ENCODE results near the gene OAS3.

OAS3 gene

DNA sequence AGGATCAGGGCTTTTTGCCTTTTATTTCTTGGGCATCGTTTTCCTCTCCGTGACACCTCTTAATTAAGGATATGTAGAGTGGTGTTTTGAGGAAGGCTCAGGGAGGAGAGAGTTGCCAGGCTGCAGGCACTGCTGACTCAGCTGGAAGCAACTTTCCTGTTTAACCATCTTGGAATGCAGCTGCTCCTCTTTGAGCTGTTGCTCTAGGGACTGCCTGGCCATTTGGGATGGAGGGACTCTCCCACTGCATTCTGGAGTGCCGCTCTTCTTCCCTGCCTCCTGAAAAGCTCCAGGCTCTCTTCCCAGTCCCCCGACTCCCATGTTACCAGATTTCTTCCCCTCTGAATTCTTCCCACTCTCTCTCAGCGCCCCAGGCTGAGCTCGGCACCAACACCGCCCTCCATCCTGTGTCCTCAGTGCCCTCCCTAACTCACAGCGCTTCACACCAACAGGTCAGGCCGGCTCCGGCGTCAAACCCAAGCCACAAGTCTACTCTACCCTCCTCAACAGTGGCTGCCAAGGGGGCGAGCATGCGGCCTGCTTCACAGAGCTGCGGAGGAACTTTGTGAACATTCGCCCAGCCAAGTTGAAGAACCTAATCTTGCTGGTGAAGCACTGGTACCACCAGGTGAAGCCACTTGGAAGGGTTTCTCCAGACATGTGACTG, 5.9 kb downstream of the OAS3 start:
- TF ChIP-seq CTCF (IDR thresholded peaks at IDR 0.05; ENCODE audit: insufficient read depth, low read length, poor library complexity, severe bottlenecking) = no peak
- H3K36me3 ChIP-seq (ENCODE audit: control insufficient read depth, insufficient read depth, low read length) = peaks cover 8% of the 10 kb centered on the region
- no peaks in the 10 kb centered on the region for H3K27me3 ChIP-seq (replicated peaks; ENCODE audit: control insufficient read depth, insufficient read depth, low read length)
- DNase-seq (ENCODE audit: extremely low read depth, insufficient read length) = no peak
- H3K4me3 ChIP-seq (replicated peaks; ENCODE audit: low read depth, low read length) = no peak overlapping the region

DNA sequence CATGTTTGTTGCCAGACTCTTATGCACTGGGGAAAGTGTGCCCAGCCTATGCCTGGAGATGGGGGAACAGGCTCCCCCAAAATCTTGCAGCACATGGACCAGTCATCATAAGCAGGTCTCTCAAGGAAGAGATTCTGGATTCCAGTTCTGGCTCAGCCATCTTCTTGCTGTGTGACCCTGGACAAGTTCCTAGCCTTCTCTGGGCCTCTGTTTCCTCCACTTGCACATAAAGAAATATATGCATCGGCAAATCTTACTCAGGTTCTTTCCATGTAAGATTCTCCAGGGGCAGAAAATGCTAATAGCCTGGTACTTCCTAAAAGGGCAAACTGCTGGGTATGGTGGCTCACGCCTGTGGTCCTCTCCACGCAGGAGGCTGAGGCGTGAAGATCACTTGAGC, 7.2 kb downstream of the OAS3 start:
- no peaks in the 10 kb centered on the region for H3K27me3 ChIP-seq (replicated peaks; ENCODE audit: control insufficient read depth, insufficient read depth, low read length)
- no peak for DNase-seq (ENCODE audit: extremely low read depth, insufficient read length)
- peaks cover 8% of the 10 kb centered on the region for H3K36me3 ChIP-seq (ENCODE audit: control insufficient read depth, insufficient read depth, low read length)
- no peak for TF ChIP-seq CTCF (IDR thresholded peaks at IDR 0.05; ENCODE audit: insufficient read depth, low read length, poor library complexity, severe bottlenecking)
- no peak overlapping the region for H3K4me3 ChIP-seq (replicated peaks; ENCODE audit: low read depth, low read length)

DNA sequence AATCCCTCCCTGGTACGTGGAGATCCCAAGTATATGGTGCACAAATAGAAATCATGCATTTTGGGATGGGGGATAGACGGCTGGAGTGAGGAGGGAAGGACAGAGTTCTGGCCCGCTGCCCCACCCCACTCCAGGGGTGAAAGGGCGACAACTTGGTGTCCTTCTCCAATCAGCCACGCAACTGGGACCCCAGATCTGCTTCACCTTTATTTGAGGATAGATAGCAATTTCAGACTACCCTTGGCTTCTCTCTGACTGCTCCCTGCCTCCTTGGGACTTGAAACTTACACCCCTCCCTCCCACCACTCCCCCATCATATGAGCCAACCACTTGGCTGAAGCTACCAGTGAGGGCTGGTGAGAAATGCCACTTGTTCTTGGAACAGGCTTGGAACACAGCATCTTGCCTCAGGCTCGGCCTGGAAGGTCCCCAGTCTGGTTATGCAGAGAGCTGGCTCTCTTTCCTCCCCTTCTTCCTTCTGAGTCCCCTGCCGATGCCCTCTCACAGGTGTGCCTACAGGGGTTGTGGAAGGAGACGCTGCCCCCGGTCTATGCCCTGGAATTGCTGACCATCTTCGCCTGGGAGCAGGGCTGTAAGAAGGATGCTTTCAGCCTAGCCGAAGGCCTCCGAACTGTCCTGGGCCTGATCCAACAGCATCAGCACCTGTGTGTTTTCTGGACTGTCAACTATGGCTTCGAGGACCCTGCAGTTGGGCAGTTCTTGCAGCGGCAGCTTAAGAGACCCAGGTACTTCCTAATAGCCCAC, 8.1 kb downstream of the OAS3 start:
- Histone ChIP-seq H3K36me3 (ENCODE audit: control insufficient read depth, insufficient read depth, low read length) (peaks cover 9% of the 10 kb centered on the region), H3K4me3 (replicated peaks; ENCODE audit: low read depth, low read length) (no peak overlapping the region), H3K27me3 (replicated peaks; ENCODE audit: control insufficient read depth, insufficient read depth, low read length) (no peaks in the 10 kb centered on the region)
- TF ChIP-seq CTCF (IDR thresholded peaks at IDR 0.05; ENCODE audit: insufficient read depth, low read length, poor library complexity, severe bottlenecking) = no peak
- no peak for DNase-seq (ENCODE audit: extremely low read depth, insufficient read length)

DNA sequence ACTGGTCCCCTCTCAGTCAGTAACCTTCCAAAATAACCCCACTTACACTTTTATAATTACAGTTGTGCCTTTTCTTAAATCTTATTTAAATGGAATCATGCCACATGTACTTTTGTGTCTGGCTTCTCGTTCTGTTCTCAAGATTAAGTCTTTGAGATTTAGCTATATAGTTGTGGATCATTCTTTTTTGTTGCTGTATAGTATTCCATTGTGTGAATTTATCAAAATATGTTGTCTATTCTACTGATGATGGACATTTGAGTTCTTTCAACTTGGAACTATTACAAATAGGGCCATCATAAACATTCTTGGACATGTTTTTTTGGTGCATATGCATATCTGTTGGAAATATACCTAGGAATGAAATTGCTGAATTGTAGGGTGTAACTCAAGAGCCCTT, 9.0 kb downstream of the OAS3 start:
- Histone ChIP-seq H3K36me3 (ENCODE audit: control insufficient read depth, insufficient read depth, low read length) (peaks cover 8% of the 10 kb centered on the region), H3K4me3 (replicated peaks; ENCODE audit: low read depth, low read length) (no peak overlapping the region), H3K27me3 (replicated peaks; ENCODE audit: control insufficient read depth, insufficient read depth, low read length) (no peaks in the 10 kb centered on the region)
- no peak for TF ChIP-seq CTCF (IDR thresholded peaks at IDR 0.05; ENCODE audit: insufficient read depth, low read length, poor library complexity, severe bottlenecking)
- DNase-seq (ENCODE audit: extremely low read depth, insufficient read length) = no peak

- H3K4me3 ChIP-seq (replicated peaks; ENCODE audit: low read depth, low read length) = no peak overlapping the region
- TF ChIP-seq CTCF (IDR thresholded peaks at IDR 0.05; ENCODE audit: insufficient read depth, low read length, poor library complexity, severe bottlenecking) = no peak
- DNase-seq (ENCODE audit: extremely low read depth, insufficient read length) = no peak
- H3K27me3 ChIP-seq (replicated peaks; ENCODE audit: control insufficient read depth, insufficient read depth, low read length) = no peaks in the 10 kb centered on the region
- peaks cover 8% of the 10 kb centered on the region for H3K36me3 ChIP-seq (ENCODE audit: control insufficient read depth, insufficient read depth, low read length)
Observed at GRCh38 chr12:112947761-112948160, 9.5 kb downstream of the OAS3 start.
